ENCODE results near the gene DOLPP1. TPM values are rescaled to one million over a fixed set of nuclear protein-coding genes. Genes with fewer than 3 reads are reported as not detected.

The DOLPP1 gene
- total and polyA plus RNA-seq, 2 of the 13 experiments (the other 11 are each of a cell fraction or from before 2014, with no cell fraction given), result 21.0 to 34.1 TPM

- TF ChIP-seq ZBTB39 (CRISPR knock-in tag; IDR thresholded peaks at IDR 0.05) (no peak), ZNF317 (CRISPR knock-in tag; IDR thresholded peaks at IDR 0.05) (no peak), NCOA5 (CRISPR knock-in tag; IDR thresholded peaks at IDR 0.05) (no peak), ZNF207 (IDR thresholded peaks at IDR 0.05; ENCODE audit: borderline replicate concordance) (no peak), ZNF75D (CRISPR knock-in tag; IDR thresholded peaks at IDR 0.05; ENCODE audit: borderline replicate concordance) (no peak), RARA (CRISPR knock-in tag; IDR thresholded peaks at IDR 0.05) (no peak), ZMYM4 (CRISPR knock-in tag; IDR thresholded peaks at IDR 0.05) (peak; percentile 81; the same call in 1 of the 2 replicates), ZNF672 (CRISPR knock-in tag; IDR thresholded peaks at IDR 0.05) (no peak), ZNF816 (CRISPR knock-in tag; IDR thresholded peaks at IDR 0.05; ENCODE audit: borderline replicate concordance) (no peak), ISX (CRISPR knock-in tag; conservative IDR thresholded peaks at IDR 0.05) (no peak), NONO (IDR thresholded peaks at IDR 0.05) (no peak), NONO (CRISPR knock-in tag; conservative IDR thresholded peaks at IDR 0.05) (no peak), AGO2 (optimal IDR thresholded peaks at IDR 0.05; ENCODE audit: low read depth, low read length) (no peak)
- TF ChIP-seq, protein P1, sequence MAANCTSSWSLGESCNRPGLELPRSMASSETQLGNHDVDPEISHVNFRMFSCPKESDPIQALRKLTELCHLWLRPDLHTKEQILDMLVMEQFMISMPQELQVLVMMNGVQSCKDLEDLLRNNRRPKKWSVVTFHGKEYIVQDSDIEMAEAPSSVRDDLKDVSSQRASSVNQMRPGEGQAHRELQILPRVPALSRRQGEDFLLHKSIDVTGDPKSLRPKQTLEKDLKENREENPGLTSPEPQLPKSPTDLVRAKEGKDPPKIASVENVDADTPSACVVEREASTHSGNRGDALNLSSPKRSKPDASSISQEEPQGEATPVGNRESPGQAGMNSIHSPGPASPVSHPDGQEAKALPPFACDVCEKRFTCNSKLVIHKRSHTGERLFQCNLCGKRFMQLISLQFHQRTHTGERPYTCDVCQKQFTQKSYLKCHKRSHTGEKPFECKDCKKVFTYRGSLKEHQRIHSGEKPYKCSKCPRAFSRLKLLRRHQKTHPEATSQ (CRISPR knock-in tag; IDR thresholded peaks at IDR 0.05; ENCODE audit: borderline replicate concordance), result 0 out of 2 replicates have a peak, but pooled peaks have one; percentile 46
- TF ChIP-seq, protein P2, sequence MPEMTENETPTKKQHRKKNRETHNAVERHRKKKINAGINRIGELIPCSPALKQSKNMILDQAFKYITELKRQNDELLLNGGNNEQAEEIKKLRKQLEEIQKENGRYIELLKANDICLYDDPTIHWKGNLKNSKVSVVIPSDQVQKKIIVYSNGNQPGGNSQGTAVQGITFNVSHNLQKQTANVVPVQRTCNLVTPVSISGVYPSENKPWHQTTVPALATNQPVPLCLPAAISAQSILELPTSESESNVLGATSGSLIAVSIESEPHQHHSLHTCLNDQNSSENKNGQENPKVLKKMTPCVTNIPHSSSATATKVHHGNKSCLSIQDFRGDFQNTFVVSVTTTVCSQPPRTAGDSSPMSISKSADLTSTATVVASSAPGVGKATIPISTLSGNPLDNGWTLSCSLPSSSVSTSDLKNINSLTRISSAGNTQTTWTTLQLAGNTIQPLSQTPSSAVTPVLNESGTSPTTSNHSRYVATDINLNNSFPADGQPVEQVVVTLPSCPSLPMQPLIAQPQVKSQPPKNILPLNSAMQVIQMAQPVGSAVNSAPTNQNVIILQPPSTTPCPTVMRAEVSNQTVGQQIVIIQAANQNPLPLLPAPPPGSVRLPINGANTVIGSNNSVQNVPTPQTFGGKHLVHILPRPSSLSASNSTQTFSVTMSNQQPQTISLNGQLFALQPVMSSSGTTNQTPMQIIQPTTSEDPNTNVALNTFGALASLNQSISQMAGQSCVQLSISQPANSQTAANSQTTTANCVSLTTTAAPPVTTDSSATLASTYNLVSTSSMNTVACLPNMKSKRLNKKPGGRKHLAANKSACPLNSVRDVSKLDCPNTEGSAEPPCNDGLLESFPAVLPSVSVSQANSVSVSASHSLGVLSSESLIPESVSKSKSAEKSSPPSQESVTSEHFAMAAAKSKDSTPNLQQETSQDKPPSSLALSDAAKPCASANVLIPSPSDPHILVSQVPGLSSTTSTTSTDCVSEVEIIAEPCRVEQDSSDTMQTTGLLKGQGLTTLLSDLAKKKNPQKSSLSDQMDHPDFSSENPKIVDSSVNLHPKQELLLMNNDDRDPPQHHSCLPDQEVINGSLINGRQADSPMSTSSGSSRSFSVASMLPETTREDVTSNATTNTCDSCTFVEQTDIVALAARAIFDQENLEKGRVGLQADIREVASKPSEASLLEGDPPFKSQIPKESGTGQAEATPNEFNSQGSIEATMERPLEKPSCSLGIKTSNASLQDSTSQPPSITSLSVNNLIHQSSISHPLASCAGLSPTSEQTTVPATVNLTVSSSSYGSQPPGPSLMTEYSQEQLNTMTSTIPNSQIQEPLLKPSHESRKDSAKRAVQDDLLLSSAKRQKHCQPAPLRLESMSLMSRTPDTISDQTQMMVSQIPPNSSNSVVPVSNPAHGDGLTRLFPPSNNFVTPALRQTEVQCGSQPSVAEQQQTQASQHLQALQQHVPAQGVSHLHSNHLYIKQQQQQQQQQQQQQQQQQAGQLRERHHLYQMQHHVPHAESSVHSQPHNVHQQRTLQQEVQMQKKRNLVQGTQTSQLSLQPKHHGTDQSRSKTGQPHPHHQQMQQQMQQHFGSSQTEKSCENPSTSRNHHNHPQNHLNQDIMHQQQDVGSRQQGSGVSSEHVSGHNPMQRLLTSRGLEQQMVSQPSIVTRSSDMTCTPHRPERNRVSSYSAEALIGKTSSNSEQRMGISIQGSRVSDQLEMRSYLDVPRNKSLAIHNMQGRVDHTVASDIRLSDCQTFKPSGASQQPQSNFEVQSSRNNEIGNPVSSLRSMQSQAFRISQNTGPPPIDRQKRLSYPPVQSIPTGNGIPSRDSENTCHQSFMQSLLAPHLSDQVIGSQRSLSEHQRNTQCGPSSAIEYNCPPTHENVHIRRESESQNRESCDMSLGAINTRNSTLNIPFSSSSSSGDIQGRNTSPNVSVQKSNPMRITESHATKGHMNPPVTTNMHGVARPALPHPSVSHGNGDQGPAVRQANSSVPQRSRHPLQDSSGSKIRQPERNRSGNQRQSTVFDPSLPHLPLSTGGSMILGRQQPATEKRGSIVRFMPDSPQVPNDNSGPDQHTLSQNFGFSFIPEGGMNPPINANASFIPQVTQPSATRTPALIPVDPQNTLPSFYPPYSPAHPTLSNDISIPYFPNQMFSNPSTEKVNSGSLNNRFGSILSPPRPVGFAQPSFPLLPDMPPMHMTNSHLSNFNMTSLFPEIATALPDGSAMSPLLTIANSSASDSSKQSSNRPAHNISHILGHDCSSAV (CRISPR knock-in tag; IDR thresholded peaks at IDR 0.05; ENCODE audit: borderline replicate concordance), result no peak
- TF ChIP-seq, protein P3, sequence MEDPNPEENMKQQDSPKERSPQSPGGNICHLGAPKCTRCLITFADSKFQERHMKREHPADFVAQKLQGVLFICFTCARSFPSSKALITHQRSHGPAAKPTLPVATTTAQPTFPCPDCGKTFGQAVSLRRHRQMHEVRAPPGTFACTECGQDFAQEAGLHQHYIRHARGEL (CRISPR knock-in tag; IDR thresholded peaks at IDR 0.05), result no peak
Measured at GRCh38 chr9:129080601-129081387, at the start of gene DOLPP1 (continued).

Measured in HepG2 (cell line).